GM19395 (cell line): ENCODE results near the gene ACER3.
"Not testable (repeated sequence)": the region's sequence is repeated elsewhere in the genome, so short reads cannot be mapped to it uniquely, and the experiment has no call there.

Experiments used
- ATAC-seq: cut with Tn5 transposase; IDR thresholded peaks from one replicate; pipeline ENCODE4 v1.9.1; 2021; ENCODE audit warnings: mild to moderate bottlenecking, moderate library complexity; ENCODE audit not compliant: unreplicated experiment

The ACER3 gene

DNA sequence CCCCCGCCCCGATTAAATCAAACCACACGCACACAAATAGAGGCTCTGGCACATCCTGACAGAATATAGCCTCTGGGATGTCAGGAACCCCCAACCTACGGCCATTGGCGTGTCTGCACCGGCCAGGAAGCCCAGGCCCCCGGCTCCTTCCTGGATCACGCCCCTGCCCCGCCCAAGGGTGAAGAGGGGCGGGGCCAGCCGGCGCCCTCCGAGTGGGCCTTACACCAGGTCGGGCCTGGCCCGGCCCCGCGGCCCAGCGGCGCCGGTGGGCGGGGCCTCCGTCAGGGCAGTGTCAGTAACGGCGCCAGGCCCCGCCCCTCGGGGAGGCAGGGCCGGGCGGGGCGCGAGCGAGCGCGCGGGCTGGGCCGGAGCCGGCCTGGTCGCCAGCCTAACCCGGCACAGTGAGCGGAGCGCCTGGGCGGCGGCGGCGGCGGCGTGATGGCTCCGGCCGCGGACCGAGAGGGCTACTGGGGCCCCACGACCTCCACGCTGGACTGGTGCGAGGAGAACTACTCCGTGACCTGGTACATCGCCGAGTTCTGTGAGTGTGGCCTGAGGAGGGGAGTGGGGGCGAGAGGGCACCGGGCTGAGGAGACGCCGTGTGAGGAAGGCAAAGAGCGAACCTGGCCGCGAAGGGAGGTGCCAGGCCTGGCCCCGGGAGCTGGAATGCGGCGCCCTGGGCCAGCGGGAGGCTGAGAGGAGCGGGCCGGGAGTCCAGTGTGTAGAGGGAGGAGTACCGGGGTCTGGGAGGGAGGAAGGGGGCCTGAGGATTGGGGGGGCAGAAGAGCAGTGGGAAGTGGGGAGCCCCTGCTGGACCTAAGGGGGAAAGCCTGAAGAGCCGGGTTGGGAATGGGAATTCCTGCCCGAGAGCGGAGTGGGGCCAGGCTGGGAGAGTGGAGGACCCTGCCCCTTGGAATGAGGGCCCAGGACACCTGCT lies at the start of gene ACER3:
Gene ACER3, plus strand, starts transcription at position 380 of the 937 bp plus-strand sequence. Its CDS starts 59 bp downstream, at position 439.
- peak; percentile 91 for ATAC-seq

DNA sequence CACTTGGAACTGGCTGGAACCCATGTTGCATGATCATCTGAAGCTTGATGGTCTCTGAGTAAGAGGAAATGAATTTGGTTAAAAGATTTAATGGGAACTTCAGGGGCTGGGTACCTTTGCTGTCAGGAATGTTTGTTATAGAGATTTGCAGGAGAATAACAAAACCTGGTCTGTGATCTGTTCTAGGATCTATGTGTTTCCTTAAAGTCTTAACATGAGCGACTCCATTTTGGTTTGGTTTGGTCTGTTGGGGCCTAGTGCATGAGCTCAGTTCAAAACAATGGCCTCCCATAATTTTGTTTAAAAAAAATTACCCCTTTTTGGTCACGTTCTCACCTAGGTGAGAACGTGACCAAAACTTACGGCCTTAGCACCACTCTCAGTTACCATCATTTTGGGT lies 49.5 kb upstream of the ACER3 start:
- no peak for ATAC-seq

DNA sequence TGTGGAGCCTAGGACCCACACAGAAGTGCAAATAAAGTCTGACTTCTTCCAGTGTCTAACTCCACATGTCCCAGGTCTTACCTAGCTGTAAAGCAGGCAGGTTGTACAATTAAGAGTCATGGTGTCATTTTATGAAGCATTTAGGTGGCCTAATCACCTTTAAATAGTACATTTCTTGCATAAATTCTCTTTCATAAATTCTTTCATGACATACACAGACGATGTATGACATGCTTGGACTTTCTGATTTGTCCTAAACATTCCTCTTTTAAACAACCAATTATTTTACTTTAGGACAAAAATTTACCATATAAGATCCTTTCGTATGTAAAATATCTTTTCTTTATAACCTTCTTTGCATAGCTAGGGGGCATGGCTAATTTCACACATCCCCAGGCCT lies 46.3 kb upstream of the ACER3 start:
- no peak for ATAC-seq

DNA sequence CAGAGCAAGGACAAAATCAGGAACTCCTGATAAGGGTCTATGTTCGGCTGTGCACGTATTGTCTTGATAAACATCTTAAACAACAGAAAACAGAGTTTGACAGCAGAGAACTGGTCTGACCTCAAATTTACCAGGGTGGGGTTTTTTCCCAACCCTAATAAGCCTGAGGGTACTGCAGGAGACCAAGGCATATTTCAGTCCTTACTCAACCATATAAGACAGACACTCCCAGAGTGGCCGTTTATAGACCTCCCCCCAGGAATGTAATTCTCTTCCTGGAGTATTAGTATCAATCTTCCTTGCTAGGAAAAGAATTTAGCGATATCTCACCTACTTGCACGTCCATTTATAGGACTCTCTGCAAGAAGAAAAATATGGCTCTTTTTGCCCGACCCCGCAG lies 45.0 kb upstream of the ACER3 start:
- ATAC-seq = not testable (repeated sequence)

DNA sequence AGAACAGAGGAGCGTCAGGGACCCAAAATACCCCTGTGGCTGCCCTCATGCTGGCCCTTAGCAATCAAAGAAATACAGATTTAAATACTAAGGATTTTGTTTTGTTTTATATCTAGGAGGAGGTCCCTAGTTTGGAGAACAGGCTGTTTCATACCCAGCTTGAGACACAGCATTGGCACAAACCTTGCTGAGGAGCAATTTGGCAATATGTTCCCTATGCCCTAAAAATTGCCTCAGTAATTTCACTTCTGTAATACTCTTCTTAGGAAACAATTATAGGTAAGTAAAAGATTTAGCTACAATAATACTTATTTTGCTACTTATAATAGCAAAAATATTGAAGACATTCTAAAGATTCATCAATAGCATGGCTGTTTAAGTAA lies 40.5 kb upstream of the ACER3 start:
- no peak for ATAC-seq

DNA sequence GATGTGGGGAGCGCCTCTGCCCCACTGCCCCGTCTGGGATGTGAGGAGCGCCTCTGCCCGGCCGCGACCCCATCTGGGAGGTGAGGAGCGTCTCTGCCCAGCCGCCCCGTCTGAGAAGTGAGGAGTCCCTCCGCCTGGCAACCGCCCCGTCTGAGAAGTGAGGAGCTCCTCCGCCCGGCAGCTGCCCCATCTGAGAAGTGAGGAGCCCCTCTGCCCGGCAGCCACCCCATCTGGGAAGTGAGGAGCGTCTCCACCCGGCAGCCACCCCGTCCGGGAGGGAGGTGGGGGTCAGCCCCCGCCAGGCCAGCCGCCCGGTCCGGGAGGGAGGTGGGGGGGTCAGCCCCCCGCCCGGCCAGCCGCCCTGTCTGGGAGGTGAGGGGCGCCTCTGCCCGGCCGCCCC lies 39.3 kb upstream of the ACER3 start:
- not testable (repeated sequence) for ATAC-seq

DNA sequence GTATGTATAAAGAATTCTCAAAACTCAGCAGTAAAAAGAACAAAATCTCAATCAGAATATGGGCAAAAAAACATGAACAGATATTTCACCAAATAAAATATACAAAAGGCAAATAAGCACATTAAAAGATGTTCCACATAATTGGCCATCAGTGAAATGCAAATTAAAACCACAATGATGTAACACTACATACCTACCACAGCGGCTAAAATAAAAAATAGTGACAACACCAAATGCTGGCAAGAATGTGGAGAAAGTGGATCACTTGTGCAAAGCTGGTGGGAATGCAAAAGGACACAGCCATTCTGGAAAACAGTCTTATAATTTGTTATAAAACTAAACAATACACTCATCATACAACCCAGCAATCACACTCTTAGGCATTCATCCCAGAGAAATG lies 38.3 kb upstream of the ACER3 start:
- ATAC-seq = no peak

DNA sequence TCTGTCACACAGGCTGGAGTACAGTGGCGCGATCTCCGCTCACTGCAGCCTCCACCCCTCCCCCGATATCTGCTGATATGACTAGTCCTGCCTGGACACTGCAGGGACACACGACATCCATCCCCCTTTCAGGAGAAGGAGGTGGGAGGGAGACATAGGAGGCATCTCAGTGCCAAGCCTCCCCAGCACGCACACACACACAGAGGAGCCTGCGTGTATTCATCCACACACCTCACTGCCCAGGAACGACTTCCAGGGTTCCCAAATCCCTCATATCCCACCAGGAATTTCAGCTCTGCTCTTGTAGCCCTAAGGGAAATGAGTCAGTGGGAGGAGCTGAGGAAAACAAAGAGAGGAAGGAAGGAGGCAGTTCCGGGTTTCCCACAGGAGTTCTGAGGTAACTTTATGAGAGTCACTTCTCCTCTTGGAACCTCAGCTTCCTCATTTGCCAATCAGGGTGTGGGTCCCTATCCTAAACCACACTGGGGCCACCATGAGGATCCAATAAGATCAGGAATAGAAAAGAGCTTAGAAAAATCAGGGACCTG lies 37.2 kb upstream of the ACER3 start:
- no peak for ATAC-seq

DNA sequence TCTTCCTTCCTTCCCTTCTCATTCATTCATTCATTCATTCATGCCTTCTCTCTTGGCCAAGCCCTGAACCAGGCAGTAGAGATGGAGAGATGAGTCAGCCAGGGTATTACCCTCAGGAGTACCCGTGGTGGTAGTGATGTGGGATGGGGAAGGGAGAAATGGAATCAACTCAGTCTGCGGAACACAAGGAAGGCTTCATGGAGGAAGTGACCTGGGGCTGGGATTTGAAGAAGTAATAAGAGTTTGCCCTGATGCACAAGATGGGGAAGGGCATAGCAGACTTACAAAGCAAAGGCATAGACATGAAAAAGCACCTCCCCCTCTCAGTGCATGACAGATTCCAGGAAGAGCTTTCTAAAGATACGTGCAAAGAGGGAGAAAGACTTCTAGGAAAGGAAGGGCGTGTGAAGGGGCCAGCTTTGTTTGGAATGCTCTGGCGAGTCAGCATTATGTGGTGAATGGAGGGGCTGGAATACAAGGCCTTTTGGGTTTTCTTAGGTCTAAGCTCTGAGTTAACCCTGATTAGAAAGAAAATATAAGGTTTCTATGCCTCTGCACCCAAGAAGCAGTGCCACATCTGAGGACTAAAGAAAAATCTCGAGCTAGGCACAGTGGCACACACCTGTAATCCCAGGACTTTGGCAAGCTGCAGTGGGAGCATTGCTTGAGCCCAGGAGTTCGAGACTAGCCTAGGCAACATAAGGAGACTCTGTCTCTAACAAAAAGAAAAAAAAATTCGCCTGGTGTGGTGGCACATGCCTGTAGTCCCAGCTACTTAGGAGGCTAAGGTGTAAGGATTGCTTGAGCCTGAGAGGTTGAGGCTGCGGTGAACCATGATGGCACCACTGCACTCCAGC lies 36.4 kb upstream of the ACER3 start:
- ATAC-seq = no peak

DNA sequence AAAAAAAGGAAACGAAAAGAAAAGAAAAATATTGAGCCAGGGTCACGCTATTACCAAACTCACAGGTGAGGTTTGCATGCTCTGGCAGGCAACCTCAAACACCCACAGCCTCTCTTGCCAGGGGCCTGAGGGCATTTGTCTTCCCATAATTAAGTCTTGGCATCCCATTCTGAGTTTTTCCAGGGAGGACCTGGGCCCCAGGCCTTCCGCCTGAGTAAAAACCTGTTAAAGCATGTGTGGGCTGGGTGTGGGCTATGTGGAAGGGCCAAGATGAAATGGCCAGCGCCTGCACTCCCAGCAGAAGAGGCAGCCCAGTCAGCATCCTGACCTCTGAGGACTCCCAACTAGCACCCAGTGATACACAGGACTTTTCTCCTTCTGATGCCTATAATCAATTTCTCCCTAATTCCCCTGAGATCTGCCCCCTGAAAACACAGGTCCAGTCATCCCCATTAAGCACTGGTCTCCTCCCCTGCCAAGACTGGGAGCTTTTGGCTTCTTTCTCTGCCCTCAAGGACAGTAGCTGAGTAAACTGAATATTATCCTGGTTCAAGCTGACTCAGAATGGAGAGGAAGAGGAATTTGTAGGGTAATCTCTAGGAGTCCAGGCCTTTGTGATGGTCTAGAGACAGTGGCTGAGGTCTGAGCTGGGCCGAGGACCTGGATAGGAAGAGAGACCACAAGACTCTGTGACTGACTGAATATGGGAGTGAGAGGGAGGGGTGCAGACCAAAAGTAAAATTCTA lies 35.6 kb upstream of the ACER3 start:
- ATAC-seq = no peak

DNA sequence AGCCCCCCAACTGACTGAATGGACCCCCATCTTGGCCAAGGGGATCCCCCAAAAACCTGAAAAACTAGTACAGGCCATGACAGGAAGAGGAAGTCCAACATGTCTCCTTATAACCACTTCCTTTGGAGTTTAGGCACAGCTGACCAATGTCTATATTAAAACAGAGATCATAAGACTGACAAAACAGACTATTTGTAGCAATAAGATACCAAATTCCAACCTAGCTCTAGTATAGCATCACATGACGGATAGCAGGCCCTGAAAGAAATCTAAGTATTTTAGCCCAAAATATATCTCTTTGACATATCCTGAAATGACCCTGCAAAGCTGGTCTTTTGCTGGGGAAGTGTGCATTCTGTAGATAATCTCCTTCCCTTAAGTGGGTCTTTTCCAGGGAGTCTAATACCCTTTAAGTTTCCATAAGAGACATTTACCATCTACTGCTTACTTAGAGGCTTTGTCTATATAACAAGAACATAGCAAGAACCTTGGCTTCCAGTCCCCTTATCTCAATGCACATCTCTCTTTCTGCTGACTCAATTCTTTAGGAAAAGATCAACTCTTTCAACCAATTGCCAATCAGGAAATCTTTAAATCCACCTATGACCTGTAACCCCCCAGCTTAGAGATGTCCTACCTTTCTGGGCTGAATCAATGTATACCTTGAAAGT lies 34.9 kb upstream of the ACER3 start:
- no peak for ATAC-seq

DNA sequence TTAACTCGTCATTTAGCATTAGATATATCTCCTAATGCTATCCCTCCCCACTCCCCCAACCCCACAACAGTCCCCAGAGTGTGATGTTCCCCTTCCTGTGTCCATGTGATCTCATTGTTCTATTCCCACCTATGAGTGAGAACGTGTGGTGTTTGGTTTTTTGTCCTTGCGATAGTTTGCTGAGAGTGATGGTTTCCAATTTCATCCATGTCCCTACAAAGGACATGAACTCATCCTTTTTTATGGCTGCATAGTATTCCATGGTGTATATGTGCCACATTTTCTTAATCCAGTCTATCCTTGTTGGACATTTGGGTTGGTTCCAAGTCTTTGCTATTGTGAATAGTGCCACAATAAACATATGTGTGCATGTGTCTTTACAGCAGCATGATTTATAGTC lies 34.2 kb upstream of the ACER3 start:
- not testable (repeated sequence) for ATAC-seq

DNA sequence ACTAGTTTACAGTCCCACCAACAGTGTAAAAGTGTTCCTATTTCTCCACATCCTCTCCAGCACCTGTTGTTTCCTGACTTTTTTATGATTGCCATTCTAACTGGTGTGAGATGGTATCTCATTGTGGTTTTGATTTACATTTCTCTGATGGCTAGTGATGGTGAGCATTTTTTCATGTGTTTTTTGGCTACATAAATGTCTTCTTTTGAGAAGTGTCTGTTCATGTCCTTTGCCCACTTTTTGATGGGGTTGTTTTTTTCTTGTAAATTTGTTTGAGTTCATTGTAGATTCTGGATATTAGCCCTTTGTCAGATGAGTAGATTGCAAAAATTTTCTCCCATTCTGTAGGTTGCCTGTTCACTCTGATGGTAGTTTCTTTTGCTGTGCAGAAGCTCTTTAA lies 33.7 kb upstream of the ACER3 start:
- ATAC-seq = not testable (repeated sequence)

DNA sequence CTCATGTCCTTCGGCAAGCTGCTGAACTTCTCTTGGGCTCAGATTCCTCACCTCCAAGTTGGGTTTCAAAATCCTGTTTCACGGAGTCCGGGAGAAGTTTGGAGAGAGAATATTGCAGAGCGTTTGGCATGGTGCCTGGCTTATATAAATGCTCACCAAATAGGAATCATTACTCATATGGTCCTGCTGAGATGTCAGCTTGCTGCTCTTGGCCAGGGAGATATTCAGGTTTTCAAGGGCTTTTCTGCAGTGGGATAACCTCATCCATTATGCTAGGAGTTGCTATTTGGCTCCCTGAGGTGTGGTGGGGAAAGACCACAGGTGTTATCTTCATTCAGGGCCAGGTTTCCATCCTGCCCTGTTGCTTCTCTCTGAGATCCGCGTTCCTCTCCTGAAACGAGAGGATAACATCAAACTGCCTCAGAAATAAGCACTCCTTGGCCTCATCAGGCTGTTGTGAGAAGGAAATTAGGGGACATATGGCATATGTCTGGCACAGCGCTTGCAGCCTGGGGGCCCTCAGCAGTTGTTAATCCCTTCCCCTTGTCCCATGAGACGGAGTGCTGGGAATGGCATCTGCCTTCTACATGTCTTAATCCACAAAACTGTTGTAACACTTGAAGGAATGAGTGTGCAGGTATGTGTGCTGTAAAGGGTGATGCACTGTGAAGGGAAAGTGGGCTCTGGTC lies 29.9 kb upstream of the ACER3 start:
- ATAC-seq = no peak

DNA sequence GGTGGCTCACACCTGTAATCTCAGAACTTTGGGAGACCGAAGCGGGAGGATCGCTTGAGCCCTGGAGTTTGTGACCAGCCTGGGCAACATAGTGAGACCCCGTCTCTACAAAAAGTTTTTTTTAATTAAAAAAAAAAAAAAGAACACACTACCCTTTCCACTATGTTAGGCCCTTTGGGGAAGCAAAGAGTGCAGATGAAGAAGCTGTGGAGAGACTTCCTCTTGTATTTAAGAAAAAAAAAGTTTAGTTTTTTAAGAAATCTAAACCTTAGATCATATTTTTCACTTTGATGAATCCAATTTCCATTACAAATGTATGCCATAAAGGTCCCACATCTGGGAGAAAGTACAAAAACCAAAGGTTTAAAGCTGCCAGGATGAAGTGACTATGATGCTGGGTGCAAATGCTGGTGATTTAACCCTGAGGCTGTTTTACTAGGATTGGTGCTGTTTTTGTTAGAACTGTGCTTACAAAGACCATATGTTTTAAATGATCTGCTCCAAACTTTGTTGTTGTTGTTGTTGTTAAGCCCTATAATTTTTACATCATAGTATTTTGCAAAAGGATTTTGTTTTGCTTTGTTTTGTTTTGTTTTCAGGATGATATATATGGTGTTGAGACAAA lies 28.9 kb upstream of the ACER3 start:
- ATAC-seq = no peak

DNA sequence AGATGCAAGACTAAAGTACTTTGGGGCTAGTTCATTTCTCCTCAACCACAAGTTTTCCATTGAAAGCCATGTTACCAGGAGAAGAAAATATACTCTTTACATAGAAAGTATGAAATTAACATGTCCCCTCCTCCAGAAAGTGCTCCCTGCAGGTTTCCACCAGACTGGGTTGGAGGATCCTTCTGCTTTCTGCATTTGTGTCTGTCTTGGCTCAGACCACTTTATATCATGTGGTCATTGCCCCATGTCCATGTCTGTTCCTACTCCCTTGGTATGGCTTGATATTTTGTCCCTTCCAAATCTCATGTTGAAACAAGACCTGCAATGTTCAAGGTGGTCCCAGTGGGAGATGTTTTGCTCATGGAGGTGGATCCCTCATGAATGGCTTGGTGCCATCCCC lies 28.4 kb upstream of the ACER3 start:
- no peak for ATAC-seq

DNA sequence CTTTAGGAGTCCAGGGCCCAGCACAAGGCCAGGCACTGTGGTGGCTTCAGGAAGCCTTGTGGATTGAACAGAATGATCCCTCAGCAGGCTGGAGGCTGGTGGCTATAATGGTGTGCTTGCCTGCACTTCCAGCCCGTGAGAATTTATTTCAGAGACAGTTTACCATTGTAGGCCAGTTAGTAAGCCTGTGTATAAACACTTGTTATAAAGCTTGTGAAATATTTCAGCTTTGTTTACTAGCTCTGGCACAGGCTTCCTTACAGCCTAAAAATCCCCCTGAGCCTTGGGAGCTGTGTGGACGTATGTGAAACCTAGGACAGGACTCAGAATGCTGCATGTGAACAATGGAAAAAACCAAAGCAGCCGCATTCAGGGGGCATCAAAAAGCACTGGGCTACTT lies 26.6 kb upstream of the ACER3 start:
- ATAC-seq = no peak

DNA sequence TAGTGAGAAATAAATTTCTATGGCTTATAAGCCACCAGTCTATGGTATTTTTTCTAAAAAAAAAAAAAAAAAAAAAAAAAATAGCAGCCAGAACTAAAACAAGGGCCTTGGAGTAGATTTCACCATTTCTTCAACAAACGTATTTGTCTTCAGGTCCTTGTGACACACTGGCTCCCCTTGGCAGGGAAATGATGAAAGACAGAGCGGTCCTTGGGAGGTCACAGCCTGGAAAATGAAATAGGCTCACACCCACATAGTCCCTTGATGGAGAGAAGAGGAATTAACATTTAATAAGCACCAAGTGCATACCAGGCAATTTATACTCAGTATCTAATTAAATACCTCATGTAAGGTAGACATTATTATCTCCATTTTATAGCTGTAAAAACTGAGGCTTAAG lies 25.7 kb upstream of the ACER3 start:
- ATAC-seq = no peak

DNA sequence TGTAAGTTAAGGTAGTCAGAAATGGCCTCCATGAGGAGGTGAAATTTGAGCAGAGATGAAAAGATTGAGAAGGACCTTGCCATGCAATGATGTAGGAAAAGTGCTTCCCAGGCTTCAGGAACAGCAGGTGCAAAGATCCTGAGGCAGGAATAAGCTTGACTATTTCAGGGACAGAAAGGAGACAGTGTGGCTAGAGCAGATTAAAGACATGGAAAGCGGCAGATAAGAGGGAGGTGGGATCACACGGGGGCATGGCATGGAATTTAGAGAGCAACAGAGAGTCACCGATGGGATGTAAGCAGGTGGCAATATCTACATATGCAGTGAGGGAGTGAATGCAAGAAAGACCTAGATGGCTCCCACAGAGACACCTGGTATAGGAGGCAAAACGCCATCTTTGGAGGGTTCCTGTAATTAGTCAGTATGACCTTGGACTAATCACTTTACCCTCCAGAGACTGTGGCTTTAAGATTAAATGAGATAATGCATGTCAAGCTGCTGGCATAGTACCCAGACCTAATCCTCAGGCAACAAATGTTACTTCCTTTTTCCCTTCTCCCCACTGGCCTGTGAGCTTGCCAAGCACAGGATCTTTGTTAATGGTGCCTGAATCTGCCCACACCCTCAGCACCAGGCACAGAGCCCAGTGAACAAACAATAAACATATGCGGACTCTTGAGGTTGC lies 24.6 kb upstream of the ACER3 start:
- no peak for ATAC-seq
